DLD1 (cell line): Measurements from ENCODE around the gene MBP.
"Not testable (repeated sequence)": the region's sequence is repeated elsewhere in the genome, so short reads cannot be mapped to it uniquely, and the experiment has no call there.

ENCODE experiments used
- in situ Hi-C: cut with HindIII; loops from 2 replicates; pipeline ENCODE4 v1.10.0; 2017; ENCODE audit warnings: low sequenced_read_pairs

Gene MBP

DNA sequence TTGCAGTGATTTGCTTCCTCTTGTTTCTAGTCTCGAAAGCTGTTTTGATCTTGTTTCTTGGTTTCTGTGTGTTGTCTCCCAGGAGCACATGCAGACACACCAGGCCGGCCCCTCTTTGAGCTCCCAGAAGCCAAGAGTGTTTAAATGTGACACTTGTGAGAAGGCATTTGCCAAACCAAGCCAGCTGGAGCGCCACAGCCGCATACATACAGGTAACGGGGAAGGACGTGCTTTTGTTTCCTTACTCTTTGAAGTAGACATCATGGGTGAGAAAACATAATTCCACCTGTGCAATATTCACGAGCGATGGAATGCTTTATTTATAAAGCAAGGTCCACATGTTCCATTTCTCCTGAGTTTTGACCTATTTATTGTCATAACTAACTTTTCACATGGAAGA is 173.0 kb downstream of the MBP start:
- in situ Hi-C loops = no loop called here

DNA sequence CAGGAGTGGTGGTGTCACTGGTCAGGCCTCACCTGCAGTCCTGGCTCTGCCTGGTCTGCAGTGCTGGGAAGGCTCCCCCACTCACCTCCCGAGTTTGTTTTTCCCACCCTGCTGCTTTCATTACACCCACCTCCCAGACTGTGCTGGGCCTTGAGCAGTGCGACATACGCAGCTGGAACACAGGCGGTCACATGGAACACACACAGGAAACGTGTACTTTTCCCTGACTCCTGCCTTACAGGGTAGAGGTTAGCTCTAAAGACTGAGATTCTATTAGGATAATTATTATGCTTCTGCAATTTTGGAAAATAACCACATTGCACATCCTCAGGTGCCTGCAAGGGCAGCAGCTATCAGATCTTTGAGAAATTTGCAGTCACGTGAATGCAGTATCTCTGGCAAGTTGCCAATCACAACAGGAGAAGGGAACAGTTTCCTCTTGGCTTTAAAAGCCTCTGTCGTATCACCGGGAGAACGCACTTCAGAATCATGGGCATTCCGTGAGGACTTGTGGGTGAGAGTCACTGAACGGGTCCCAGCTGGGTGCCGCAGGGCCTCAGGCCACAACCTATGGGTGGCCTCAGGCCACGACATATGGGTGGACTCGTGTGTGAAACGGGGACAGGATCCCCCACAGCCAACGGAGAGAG is 173.8 kb downstream of the MBP start:
- in situ Hi-C loops = no loop called here

DNA sequence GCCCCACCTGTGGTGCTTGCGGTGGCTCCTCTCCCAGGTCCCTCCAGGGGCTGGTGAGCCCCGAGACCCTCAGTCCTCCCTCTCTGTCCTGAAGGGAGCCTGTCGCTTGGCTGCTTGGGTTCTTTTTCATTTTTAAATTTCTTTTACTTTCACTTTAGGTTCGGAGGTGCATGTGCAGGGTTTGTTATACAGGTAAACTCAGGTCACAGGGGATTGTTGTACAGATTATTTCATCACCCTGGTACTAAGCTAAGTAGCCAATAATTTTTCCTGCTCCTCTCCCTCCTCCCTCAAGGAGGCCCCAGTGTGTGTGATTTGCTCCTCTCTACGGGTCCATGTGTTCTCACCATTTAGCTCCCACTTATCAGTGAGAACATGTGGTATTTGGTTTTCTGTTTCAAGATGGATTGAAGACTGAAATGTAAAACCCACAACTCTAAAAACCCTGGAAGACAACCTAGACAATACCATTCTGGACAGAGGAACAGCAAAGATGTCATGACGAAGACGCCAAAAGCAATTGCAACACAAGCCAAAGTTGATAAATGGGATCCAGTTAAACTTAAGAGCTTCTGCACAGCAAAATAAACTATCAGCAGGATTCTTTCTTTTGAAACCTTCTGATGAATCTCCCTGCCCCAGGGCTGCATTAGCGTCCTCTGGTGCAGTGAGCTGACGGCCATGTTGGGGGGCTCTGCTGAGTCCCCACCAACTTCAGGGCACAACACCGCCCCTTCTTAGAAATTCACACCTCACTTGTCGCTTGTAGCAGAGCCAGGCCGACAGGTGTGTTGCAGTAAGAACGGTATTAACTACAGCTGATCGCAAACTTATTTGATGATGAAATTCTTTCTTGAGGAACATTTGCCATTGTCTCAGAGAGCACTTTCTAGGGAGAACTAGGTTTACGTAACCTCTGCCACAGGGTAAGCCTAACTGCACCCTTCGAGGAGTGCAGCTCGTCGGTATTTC is 174.9 kb downstream of the MBP start:
- in situ Hi-C loops = no loop called here

DNA sequence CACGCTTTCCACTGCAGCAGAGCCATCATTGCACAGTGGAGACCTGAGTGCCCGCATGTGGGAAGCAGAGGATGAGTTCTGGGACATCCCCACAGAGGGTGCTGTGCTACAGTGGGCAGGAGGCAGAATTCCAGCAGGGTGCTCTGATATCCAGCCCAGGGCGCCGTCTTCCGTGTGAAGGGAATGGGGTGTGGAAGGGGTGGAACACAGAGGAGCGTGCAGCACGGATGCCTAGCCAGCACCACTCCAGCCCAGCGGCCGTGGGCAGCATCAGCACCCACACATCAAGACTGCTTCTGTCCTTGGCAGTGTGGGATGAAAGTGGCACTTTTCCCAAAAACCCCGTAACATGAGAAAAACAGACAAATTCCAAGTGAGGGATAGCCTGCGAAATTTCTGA is 175.9 kb downstream of the MBP start:
- in situ Hi-C loops = no loop called here

DNA sequence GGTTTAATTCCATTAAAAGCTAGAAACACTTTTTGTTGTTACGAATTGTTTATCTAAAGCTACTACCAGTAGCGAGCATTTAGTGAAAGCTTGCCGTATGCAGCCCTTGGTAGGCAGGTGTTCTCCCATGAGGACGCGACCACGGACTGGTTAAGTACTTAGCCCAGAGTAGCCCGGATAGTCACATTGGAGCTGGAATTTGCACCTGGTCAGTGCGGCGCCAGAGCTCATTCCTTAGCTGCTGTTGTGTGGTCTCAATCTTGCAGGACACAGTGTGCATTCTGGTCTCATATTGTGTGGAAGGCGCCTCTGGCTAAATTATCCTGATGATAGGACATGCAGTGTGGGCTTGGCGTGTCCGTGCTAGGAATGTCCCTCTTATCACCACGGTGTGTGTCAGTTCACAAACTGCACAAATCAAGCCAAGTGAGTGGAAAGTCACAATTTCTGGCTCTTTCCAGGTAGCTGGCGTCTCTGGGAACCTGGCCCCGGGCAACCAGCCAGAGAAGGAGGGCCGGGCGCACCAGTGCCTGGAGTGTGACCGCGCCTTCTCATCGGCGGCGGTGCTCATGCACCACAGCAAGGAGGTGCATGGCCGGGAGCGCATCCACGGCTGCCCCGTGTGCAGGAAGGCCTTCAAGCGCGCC is 176.9 kb downstream of the MBP start:
- in situ Hi-C loops = no loop called here

DNA sequence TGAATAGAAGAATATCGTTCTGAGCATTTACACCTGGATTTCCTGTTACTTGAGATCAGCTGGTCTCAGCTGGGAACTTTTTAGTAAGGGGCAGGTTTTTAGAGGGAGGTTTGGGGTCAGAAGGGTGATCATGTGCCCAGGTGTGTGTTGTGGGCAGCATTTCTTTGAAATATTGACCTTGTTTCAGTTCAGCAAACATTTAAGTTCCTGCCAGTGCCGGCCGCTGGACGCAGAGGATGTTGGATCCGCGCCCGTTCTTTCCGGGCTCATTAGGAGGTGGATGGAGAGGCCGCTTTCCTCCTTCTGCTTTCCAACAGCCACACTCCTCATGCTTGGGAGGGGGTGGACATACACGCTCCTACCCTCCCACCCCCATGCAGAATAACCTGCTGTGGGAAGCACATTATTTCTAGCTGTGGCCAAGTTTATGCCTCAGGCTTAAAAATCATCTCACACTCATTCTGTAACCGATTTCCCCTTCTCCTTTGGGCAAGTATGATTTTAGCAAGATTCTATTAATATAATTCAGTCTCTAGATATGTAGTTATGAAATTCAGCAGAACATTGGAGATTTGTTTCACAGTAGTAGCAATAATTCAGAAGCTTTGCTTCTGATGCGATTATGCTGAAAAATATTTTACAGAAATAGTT is 178.9 kb downstream of the MBP start:
- in situ Hi-C loops = no loop called here

DNA sequence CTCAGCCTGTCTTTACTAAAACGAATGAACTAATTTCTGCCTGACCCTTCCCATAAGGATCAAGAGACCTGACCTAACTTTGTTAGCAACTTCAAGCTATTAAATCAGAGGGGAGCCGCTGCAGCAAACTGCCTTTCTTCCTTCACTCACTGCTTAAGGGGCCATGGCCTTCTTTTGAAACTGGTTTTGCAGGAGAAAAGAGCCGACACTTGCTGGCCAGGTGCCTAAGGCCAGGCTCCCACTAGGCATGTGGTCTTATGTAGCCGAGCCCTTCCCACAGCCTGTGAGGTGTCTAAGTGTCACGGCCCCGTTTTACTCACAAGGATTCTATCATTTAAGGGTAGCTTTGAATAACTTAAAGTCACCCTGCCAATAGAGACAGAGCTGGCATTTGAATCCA is 179.4 kb downstream of the MBP start:
- in situ Hi-C loops = no loop called here

DNA sequence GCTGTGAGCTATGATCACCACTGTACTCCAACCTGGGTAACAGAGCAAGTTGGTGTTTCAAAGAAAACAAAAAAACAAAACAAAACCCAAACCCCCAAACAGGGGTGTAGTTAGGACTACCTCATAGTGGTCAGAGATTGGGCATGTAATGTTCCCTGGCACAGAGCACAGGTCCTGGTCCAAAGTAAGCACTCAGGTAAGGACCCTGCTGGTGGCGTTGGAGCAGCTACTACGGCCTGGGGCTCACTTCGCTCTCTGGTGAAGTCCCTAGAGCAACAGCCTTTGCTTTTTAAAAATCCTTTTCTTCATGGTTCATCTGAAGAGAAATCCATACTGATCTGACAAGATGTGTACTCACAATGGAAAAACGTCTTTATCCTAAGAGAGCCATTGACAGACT is 179.8 kb downstream of the MBP start:
- in situ Hi-C loops = no loop called here

DNA sequence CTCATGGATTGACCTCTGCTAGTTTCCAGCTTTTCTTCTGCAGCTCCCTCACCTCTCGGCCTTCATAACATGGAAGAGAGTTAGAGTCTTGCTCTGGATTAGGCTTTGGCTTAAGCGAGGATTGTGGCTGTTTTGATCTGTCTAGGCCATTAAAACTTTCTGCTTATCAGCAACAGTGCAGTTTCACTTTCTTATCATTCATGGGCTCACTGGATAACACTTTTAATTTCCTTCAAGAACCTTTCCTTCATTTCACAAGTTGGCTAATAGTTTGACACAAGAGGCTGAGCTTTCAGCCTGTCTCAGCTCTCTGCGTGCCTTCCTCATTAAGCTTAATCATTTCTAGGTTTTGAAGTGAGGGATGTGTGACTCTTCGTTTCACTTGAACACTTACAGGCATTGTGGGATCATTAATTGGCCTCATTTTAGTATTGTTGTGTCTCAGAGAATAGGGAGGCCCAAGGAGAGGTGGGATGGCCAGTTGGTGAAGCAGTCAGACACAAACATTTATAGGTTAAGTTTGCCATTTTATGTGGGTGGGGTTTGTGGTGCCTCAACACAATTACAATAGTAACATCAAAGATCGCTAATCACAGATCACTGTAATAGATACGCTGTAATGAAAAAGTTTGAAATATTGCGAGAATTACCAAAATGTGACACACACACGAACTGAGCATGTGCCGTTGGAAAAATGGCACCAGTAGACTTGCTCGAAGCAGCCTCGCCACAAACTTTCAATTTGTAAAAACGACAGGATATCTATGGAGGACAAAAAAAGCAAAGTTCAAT is 180.9 kb downstream of the MBP start:
- in situ Hi-C loops = no loop called here

DNA sequence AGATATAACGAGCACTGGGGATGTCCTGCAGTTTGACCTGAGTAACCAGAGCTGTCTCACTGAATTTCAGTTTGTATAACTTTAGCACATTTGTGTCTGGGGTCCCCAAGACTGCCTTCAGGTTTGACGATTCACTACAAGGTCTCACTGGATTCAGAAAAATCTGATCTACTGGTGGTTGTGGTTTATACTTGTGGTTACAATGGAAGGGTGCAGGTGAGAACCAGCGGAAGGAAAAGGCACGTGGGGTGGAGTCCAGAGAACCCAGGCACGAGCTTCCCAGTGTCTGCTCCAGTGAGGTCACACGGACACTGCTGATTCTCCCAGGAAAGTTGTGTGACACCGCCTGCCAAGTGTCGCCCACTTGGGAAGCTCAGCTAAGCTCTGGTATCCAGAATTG is 184.2 kb downstream of the MBP start:
- in situ Hi-C loops = no loop called here

DNA sequence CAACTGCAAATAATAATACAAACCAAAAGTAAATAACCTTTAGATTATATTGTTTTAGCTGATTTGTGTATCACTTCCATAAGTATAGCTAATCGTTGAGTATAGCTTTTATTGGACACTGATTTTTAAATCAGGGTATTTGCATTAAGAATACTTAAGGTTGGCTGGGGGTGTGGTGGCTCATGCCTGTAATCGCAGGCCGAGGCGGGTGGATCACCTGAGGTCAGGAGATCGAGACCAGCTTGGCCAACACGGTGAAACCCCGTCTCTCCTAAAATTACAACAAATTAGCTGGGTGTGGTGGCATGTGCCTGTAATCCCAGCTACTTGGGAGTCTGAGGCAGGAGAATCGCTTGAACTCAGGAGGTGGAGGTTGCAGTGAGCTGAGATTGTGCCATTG is 188.2 kb downstream of the MBP start:
- in situ Hi-C loops = not testable (repeated sequence)

DNA sequence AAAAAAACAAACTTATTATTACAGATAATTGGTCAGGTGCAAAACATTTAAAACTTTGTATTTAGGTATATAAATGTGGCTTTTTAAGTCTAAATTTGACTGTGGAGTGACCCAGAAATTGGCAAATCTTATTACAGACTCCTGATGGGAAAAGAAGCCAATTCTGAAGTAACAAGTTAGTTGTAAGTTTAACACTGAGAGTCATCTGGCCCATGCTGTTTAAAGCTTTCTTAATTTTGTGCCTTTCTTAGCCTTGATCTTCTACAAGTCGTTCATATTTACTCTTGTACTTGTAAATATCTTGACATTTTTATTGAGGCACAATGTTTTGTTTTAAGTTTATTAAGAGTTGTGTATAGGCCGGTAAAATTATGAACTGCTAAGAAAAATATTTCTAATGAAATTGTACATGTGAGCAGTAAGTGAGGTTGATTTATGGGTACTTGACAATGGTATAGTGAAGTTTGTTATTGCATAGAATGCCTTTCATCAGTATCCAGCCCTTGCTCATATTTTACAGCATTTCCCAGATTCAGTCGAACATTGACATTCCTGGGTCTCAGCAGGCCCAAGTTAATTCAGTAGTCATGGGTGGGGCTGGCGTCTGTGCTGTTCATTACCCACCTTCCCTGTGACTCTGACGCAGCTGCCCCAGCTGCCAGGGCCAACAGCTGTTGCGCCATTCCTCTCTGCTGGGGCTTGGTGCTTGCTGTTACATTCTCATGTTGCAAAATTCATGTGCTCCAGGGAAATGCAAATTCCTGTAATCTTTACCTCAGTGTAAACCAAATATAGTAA is 188.8 kb downstream of the MBP start:
- in situ Hi-C loops = no loop called here

DNA sequence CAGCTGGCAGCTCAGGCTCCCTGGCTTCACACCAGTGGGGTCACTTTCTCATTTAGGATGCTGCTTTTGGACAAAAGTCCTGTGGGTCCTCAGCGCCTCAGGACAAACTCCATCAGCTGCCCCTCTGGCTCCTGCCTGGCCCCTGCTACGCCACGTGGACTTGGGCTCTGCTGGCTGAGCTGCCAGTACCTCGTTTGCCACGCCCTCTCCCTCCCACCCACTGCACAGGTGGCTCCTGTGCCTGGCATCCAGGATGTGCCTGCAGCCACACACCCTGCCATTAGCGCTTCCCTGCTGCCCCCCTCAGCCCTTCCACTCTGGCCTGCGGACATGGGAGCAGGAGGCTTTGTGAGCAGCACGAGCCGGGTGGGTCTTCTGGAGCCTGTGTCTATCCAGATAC is 191.3 kb downstream of the MBP start:
- in situ Hi-C loops = no loop called here

DNA sequence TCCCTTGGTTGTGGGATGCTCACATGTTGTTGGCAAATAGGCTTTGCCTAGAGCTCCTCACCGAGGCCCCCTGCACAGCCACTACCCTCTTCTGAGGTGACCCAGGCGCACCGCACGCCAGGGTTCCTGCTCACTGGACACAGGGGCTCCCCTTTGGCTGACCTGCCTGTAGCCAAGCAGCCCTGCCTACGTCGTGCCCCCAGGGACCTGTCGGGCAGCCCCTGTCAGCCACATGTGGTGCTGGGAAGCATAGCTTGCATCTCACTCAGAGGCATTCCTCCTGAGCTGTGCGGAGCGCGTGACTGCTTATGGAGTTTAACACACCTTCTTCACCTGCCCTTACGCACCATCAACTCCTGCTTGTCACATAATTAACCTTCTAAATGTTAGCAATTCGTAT is 194.0 kb downstream of the MBP start:
- in situ Hi-C loops = no loop called here

DNA sequence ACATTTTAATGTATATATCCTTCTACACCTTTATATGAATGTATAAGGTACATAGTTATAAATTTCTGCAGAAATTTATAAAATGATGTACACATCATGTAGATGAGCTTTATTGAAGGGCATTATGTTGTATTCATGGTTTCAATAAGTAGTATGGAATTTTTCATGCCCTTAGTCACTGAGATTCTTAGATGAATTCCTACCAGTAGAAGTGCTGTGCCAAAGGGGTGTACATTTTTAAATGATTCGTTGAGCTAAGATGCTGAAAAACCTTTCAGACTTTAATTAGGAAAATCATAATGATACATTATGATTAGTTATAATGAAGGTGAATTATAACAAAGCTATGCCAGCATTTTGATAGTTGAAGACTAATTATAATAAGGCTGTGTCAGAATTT is 195.0 kb downstream of the MBP start:
- in situ Hi-C loops = no loop called here

DNA sequence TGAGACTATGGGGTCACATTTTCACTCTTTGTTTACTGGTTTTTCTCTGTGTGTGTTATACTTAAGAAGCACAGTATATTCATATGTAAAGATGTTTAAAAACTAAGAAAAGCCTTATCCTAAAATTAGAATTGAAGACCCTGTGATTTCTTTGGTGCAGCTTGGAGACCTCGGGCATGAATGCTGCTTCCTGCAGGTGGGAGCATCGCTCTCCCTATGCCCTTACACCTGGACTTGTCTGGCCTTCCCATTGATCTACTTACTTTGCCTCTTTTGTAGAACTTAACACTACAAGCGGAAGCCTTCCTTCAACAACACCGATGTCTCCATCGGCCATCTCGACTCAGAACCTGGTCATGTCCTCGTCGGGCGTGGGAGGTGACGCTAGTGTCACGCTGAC is 195.7 kb downstream of the MBP start:
- in situ Hi-C loops = no loop called here

DNA sequence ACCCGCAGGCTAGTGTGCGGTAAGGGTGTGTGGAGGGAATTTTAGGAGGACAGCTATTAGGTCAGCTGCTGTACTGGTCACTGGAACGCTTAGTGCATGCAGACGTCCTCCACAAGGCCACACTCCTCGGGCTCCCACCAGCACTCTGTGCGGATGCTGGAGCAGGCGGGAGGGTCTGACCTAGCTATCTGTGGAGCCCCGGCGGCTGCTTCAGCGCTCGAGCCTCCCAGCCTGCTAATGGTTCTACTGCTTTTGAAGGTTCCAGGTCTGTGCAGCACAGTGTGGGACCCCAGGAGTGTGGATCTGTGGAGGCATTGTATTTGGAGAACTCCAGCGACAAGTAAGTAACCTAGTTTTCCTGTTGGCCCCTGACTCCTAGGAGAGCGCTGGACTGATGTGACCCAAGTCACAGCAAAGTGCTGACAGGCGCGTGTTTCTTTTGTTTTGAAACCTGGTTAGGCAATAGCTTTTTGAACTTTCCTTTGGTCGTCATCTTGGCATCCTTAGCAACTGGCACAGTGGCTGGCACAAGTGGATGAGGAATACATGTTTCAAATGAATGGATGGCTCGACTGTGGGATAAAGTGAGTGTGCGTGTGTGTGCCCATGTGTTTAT is 196.8 kb downstream of the MBP start:
- in situ Hi-C loops = no loop called here

DNA sequence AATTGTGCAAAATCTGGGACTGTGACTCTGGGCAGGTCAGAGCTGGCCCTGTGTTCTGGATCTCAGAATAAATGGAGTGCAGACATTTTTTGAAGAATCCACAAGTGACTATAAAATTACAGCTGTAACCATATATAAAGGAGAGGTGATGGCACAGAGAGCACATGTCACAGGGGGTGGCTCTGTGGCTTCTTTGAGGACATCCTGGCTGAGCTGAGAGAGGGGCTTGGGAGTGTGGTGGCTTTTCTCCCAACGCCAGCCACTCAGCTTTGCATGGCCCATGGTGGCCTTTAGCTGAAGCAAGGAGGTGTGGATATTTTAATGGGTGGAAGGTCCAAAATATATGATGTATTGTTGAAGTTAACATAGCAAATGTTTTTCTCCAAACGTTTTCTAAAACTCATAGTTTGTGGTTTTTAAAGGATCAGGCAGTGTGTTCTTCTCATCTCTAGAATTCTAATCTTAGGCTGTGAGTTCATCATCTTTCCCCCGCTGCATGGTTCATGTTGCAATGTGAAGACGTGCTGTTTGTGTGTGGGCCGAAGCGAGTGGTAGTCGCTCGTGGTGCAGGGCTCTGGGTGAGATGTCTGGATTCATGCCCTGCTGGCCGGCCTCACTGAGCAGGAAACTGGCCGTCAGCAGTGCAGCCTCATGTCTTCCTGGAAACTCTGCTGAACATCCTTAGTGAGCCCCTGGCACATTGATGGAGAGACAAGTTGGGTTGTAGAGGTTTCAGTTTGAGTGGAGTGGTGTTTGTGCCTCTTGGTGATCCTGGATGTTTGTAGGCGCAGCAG is 200.4 kb downstream of the MBP start:
- in situ Hi-C loops = no loop called here

DNA sequence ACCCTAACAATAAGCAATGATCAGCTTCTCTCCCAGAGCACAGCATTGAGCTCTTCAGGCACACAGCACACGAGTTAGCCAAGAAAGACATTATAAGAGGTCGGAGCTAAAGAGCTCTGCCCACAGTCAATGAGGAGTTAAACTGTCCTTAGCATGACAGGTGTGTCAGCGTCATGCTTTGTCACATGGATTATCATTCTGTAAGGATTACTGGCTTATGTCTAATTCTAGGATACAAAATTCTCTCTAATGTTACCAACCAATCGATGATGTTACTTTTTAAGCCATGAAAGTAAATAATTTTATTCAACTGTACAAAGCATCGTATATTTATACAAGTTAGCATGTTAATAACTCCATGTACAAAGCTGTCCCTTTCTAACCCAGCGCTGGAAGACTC is 201.4 kb downstream of the MBP start:
- in situ Hi-C loops = no loop called here
